Activated naive CD4-positive, alpha-beta T cell treated with anti-CD3 and anti-CD28 coated beads, Interleukin-2, amount 50 U/mL, for 24 hours (primary cell): ENCODE measurements around the gene MACROD2.

Experiments
- H3K27ac Mint-ChIP-seq: one replicate; pipeline ENCODE4 v1.8.0; 2021; ENCODE audit warnings: mild to moderate bottlenecking, mixed read lengths
- H3K27me3 Mint-ChIP-seq: one replicate; pipeline ENCODE4 v1.8.0; 2021; ENCODE audit warnings: mixed read lengths
- H3K36me3 Mint-ChIP-seq: one replicate; pipeline ENCODE4 v1.8.0; 2021; ENCODE audit warnings: mixed read lengths
- H3K4me1 Mint-ChIP-seq: one replicate; pipeline ENCODE4 v1.8.0; 2021; ENCODE audit warnings: mixed read lengths
- H3K4me3 Mint-ChIP-seq: one replicate; pipeline ENCODE4 v1.8.0; 2021; ENCODE audit warnings: mild to moderate bottlenecking, mixed read lengths
- H3K9me3 Mint-ChIP-seq: one replicate; pipeline ENCODE4 v1.8.0; 2021; ENCODE audit warnings: mixed read lengths

The MACROD2 gene

GRCh38 chr20:15927893-15928650 lies 1932.8 kb downstream of the MACROD2 start:
- Mint-ChIP-seq H3K4me1 (no peaks in the 10 kb centered on the region), H3K9me3 (peaks cover 9% of the 10 kb centered on the region), H3K4me3 (no peak overlapping the region), H3K27ac (no peak overlapping the region), H3K36me3 (no peaks in the 10 kb centered on the region), H3K27me3 (no peaks in the 10 kb centered on the region)

GRCh38 chr20:15928946-15929345 lies 1933.6 kb downstream of the MACROD2 start:
- no peak overlapping the region for H3K27ac Mint-ChIP-seq
- no peaks in the 10 kb centered on the region for H3K27me3 Mint-ChIP-seq
- no peaks in the 10 kb centered on the region for H3K4me1 Mint-ChIP-seq
- H3K9me3 Mint-ChIP-seq = peaks cover 9% of the 10 kb centered on the region
- H3K4me3 Mint-ChIP-seq = no peak overlapping the region
- no peaks in the 10 kb centered on the region for H3K36me3 Mint-ChIP-seq

GRCh38 chr20:15930311-15931305 lies 1935.3 kb downstream of the MACROD2 start:
- Mint-ChIP-seq H3K4me1 (no peaks in the 10 kb centered on the region), H3K9me3 (peaks cover 8% of the 10 kb centered on the region), H3K4me3 (no peak overlapping the region), H3K27ac (no peak overlapping the region), H3K36me3 (no peaks in the 10 kb centered on the region), H3K27me3 (no peaks in the 10 kb centered on the region)

- H3K36me3 Mint-ChIP-seq = no peaks in the 10 kb centered on the region
Measured at GRCh38 chr20:15931897-15932296, 1936.6 kb downstream of the MACROD2 start.

GRCh38 chr20:15937179-15937578 lies 1941.9 kb downstream of the MACROD2 start:
- Mint-ChIP-seq H3K27ac (no peak overlapping the region), H3K27me3 (no peaks in the 10 kb centered on the region), H3K4me1 (no peaks in the 10 kb centered on the region)

More at GRCh38 chr20:15931897-15932296, 1936.6 kb downstream of the MACROD2 start:
- Mint-ChIP-seq H3K4me1 (no peaks in the 10 kb centered on the region), H3K27ac (no peak overlapping the region), H3K27me3 (no peaks in the 10 kb centered on the region), H3K9me3 (no peaks in the 10 kb centered on the region), H3K4me3 (no peak overlapping the region)

GRCh38 chr20:15938847-15939246 lies 1943.5 kb downstream of the MACROD2 start:
- Mint-ChIP-seq H3K27ac (no peak overlapping the region), H3K27me3 (no peaks in the 10 kb centered on the region), H3K4me1 (no peaks in the 10 kb centered on the region), H3K36me3 (no peaks in the 10 kb centered on the region), H3K4me3 (no peak overlapping the region), H3K9me3 (no peaks in the 10 kb centered on the region)

More at GRCh38 chr20:15937179-15937578, 1941.9 kb downstream of the MACROD2 start:
- no peaks in the 10 kb centered on the region for H3K9me3 Mint-ChIP-seq
- no peak overlapping the region for H3K4me3 Mint-ChIP-seq
- no peaks in the 10 kb centered on the region for H3K36me3 Mint-ChIP-seq

- H3K27me3 Mint-ChIP-seq = no peaks in the 10 kb centered on the region
- H3K4me3 Mint-ChIP-seq = no peak overlapping the region
- no peaks in the 10 kb centered on the region for H3K4me1 Mint-ChIP-seq
- H3K36me3 Mint-ChIP-seq = no peaks in the 10 kb centered on the region
- no peaks in the 10 kb centered on the region for H3K9me3 Mint-ChIP-seq
- H3K27ac Mint-ChIP-seq = no peak overlapping the region
Measured at GRCh38 chr20:15940127-15940526, 1944.8 kb downstream of the MACROD2 start.

GRCh38 chr20:15942130-15942529 lies 1946.8 kb downstream of the MACROD2 start:
- H3K4me3 Mint-ChIP-seq = no peak overlapping the region
- no peaks in the 10 kb centered on the region for H3K27me3 Mint-ChIP-seq
- H3K36me3 Mint-ChIP-seq = no peaks in the 10 kb centered on the region
- no peak overlapping the region for H3K27ac Mint-ChIP-seq
- H3K4me1 Mint-ChIP-seq = no peaks in the 10 kb centered on the region
- no peaks in the 10 kb centered on the region for H3K9me3 Mint-ChIP-seq

- no peaks in the 10 kb centered on the region for H3K4me1 Mint-ChIP-seq
- no peak overlapping the region for H3K4me3 Mint-ChIP-seq
- H3K36me3 Mint-ChIP-seq = no peaks in the 10 kb centered on the region
- no peaks in the 10 kb centered on the region for H3K27me3 Mint-ChIP-seq
- no peaks in the 10 kb centered on the region for H3K9me3 Mint-ChIP-seq
- no peak overlapping the region for H3K27ac Mint-ChIP-seq
Measured at GRCh38 chr20:15945289-15945688, 1950.0 kb downstream of the MACROD2 start.

- Mint-ChIP-seq H3K36me3 (no peaks in the 10 kb centered on the region), H3K4me3 (no peak overlapping the region), H3K9me3 (no peaks in the 10 kb centered on the region), H3K4me1 (no peaks in the 10 kb centered on the region), H3K27me3 (peaks cover 3% of the 10 kb centered on the region), H3K27ac (no peak overlapping the region)
Measured at GRCh38 chr20:15949391-15949790, 1954.1 kb downstream of the MACROD2 start.

- peaks cover 3% of the 10 kb centered on the region for H3K27me3 Mint-ChIP-seq
Measured at GRCh38 chr20:15951658-15952057, 1956.3 kb downstream of the MACROD2 start.

GRCh38 chr20:15958142-15958541 lies 1962.8 kb downstream of the MACROD2 start:
- Mint-ChIP-seq H3K4me3 (no peak overlapping the region), H3K36me3 (no peaks in the 10 kb centered on the region), H3K4me1 (no peaks in the 10 kb centered on the region), H3K27ac (no peak overlapping the region), H3K9me3 (peaks cover 6% of the 10 kb centered on the region), H3K27me3 (no peaks in the 10 kb centered on the region)

More at GRCh38 chr20:15951658-15952057, 1956.3 kb downstream of the MACROD2 start:
- Mint-ChIP-seq H3K9me3 (no peaks in the 10 kb centered on the region), H3K4me3 (no peak overlapping the region), H3K27ac (no peak overlapping the region), H3K4me1 (no peaks in the 10 kb centered on the region), H3K36me3 (no peaks in the 10 kb centered on the region)

- Mint-ChIP-seq H3K4me3 (no peak overlapping the region), H3K27me3 (no peaks in the 10 kb centered on the region), H3K27ac (no peak overlapping the region), H3K4me1 (no peaks in the 10 kb centered on the region), H3K9me3 (peaks cover 16% of the 10 kb centered on the region), H3K36me3 (no peaks in the 10 kb centered on the region)
Measured at GRCh38 chr20:15965165-15965564, 1969.8 kb downstream of the MACROD2 start.

GRCh38 chr20:15967334-15967733 lies 1972.0 kb downstream of the MACROD2 start:
- Mint-ChIP-seq H3K4me3 (no peak overlapping the region), H3K36me3 (no peaks in the 10 kb centered on the region), H3K27me3 (no peaks in the 10 kb centered on the region), H3K27ac (no peak overlapping the region), H3K4me1 (no peaks in the 10 kb centered on the region), H3K9me3 (peaks cover 19% of the 10 kb centered on the region)

- H3K36me3 Mint-ChIP-seq = no peaks in the 10 kb centered on the region
- H3K9me3 Mint-ChIP-seq = peaks cover 9% of the 10 kb centered on the region
- no peaks in the 10 kb centered on the region for H3K27me3 Mint-ChIP-seq
- H3K4me3 Mint-ChIP-seq = no peak overlapping the region
- H3K27ac Mint-ChIP-seq = no peak overlapping the region
- no peaks in the 10 kb centered on the region for H3K4me1 Mint-ChIP-seq
Measured at GRCh38 chr20:15976047-15976736, 1980.9 kb downstream of the MACROD2 start.
